Calu3 (cell line): ENCODE results near the gene KLC1. TPM values are rescaled to one million over a fixed set of nuclear protein-coding genes. Genes with fewer than 3 reads are reported as not detected.

ENCODE experiments used
- BruUV-seq: library from RNA; stranded (reverse); fragments of 400-500 nt; replicated peaks from 2 replicates; lab custom pipeline; 2021; lab: Mats Ljungman, UMichigan
- CTCF ChIA-PET: fragments of 300-600 bp; sonication (Branson Sonifier 250); formaldehyde crosslinking; loops from one replicate; lab custom pipeline; 2022; ENCODE audit warnings: antibody characterized with exemption; lab: Charles Lee
- DNase-seq: peaks from one replicate; pipeline ENCODE4 v3.0.0; 2022
- H3K27ac Mint-ChIP-seq: one replicate; pipeline ENCODE4 v1.8.0; 2022; ENCODE audit warnings: mixed read lengths; ENCODE audit not compliant: unreplicated experiment
- H3K27me3 Mint-ChIP-seq: one replicate; pipeline ENCODE4 v1.8.0; 2022; ENCODE audit warnings: mixed read lengths; ENCODE audit not compliant: unreplicated experiment
- H3K36me3 Mint-ChIP-seq: one replicate; pipeline ENCODE4 v1.8.0; 2022; ENCODE audit warnings: mild to moderate bottlenecking, moderate library complexity, mixed read lengths; ENCODE audit not compliant: insufficient read depth, unreplicated experiment
- H3K4me1 Mint-ChIP-seq: one replicate; pipeline ENCODE4 v1.8.0; 2022; ENCODE audit warnings: mild to moderate bottlenecking, low read depth, mixed read lengths; ENCODE audit not compliant: unreplicated experiment
- H3K4me3 Mint-ChIP-seq: one replicate; pipeline ENCODE4 v1.8.0; 2022; ENCODE audit warnings: mild to moderate bottlenecking, low read depth, moderate library complexity, mixed read lengths; ENCODE audit not compliant: unreplicated experiment
- H3K9me3 Mint-ChIP-seq: one replicate; pipeline ENCODE4 v1.8.0; 2022; ENCODE audit warnings: low read depth, mixed read lengths; ENCODE audit not compliant: unreplicated experiment
- intact Hi-C: fragments of 100-400 bp; cut with micrococcal nuclease; formaldehyde crosslinking; loops from one replicate; pipeline ENCODE4 v1.10.0; 2022; ENCODE audit not compliant: unreplicated experiment
- total RNA-seq: library from RNA; stranded (reverse); gene quantifications from 2 replicates; pipeline ENCODE4 v1.2.3, GENCODE V29; 2022
- TF ChIP-seq, protein P1 (sequence below): fragments of 200-600 bp; IDR thresholded peaks from one replicate; pipeline ENCODE4 v1.8.0; 2022; ENCODE audit warnings: antibody characterized with exemption; ENCODE audit not compliant: unreplicated experiment

KLC1 gene
- total RNA-seq, 1 experiment from 2014 or later, result 124 TPM

DNA sequence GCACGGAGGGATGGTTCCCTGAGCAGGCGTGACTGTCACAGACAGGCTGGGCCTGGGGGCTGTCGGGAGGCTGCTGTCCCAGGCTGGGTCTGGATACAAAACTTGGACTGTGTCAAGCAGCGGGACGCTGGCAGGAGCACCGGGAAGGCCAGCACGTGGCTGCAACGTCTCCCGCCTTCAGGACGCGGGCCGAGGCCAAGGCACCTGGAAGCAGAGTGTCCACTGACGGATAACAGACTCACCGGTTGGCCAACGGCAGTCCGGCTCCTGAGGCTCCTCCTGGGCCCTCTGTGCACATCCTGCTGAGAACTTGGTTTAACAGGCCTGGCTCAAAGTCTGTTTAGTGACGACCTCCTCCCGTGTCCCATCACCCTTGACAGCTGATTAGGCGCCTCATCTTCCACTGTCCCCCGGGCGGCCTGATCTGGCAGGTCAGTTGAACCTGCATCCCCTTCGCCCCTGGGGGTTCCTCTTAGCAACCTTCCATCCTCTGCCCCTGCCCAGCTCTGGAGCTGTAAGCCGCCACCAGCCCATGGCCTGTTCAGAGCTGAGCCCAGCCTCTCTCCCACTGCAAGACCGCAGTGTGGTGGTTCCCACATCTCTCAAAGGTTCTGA is 83.7 kb downstream of the KLC1 start:
- DNase-seq, result no peak
- Mint-ChIP-seq H3K4me3 (no peak overlapping the region), H3K27ac (peak overlapping the region; percentile 27), H3K9me3 (no peaks in the 10 kb centered on the region), H3K4me1 (peaks cover 19% of the 10 kb centered on the region), H3K36me3 (peaks cover 63% of the 10 kb centered on the region), H3K27me3 (no peaks in the 10 kb centered on the region)
- CTCF ChIA-PET, result interaction anchor here (1.3 kb wide), 1 partner anchor 12 kb away, joined by 4 read pairs; no protein-coding TSS in a partner anchor
- intact Hi-C loops, result no loop called here
- no TSS peak for BruUV-seq
- TF ChIP-seq, protein P1, sequence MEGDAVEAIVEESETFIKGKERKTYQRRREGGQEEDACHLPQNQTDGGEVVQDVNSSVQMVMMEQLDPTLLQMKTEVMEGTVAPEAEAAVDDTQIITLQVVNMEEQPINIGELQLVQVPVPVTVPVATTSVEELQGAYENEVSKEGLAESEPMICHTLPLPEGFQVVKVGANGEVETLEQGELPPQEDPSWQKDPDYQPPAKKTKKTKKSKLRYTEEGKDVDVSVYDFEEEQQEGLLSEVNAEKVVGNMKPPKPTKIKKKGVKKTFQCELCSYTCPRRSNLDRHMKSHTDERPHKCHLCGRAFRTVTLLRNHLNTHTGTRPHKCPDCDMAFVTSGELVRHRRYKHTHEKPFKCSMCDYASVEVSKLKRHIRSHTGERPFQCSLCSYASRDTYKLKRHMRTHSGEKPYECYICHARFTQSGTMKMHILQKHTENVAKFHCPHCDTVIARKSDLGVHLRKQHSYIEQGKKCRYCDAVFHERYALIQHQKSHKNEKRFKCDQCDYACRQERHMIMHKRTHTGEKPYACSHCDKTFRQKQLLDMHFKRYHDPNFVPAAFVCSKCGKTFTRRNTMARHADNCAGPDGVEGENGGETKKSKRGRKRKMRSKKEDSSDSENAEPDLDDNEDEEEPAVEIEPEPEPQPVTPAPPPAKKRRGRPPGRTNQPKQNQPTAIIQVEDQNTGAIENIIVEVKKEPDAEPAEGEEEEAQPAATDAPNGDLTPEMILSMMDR, result no peak

DNA sequence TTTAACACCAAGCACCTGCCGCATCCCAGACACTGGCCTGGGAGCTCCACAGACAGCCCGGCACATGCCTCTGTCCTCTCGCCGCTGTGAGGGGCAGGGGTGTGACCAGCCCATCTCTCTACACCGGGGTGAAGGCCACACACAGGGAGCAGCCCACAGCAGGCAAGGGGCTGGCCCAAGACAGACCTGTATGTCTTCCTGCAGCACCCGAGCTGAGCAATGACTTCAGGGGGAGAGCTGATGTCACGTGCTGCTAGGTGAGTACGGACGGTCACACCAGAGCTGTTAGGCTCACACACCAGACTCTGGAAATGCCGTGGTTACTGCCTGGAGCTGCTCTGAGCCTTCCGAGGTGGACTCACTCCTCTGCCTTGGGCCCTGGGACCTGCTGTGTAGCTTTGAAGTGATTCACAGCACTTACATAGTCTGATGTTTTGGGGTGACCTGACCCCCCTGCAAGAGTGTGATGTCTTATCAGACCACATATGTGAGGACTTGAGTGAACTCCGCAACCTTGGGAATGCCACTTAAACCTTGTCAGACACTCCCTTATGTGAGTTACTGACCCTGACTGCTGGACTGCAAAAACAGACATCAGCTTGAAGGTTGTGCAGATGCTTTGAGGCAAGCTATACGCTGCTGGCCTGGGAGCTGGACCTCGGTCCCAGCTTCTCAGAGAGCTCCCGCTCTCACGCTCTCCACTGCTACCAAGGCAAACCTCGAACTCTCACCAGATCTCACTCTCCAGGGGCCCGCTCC is 84.5 kb downstream of the KLC1 start:
- CTCF ChIA-PET, result interaction anchor here (0.6 to 1.3 kb wide), 2 partner anchors 13 to 316 kb away, joined by 4 read pairs; no protein-coding TSS in a partner anchor
- BruUV-seq, result no TSS peak
- Mint-ChIP-seq H3K27me3 (no peaks in the 10 kb centered on the region), H3K4me3 (no peak overlapping the region), H3K9me3 (no peaks in the 10 kb centered on the region), H3K36me3 (peaks cover 67% of the 10 kb centered on the region), H3K27ac (peak overlapping the region; percentile 27), H3K4me1 (peaks cover 22% of the 10 kb centered on the region)
- TF ChIP-seq, protein P1, result no peak
- DNase-seq, result no peak
- intact Hi-C loops, result no loop called here

DNA sequence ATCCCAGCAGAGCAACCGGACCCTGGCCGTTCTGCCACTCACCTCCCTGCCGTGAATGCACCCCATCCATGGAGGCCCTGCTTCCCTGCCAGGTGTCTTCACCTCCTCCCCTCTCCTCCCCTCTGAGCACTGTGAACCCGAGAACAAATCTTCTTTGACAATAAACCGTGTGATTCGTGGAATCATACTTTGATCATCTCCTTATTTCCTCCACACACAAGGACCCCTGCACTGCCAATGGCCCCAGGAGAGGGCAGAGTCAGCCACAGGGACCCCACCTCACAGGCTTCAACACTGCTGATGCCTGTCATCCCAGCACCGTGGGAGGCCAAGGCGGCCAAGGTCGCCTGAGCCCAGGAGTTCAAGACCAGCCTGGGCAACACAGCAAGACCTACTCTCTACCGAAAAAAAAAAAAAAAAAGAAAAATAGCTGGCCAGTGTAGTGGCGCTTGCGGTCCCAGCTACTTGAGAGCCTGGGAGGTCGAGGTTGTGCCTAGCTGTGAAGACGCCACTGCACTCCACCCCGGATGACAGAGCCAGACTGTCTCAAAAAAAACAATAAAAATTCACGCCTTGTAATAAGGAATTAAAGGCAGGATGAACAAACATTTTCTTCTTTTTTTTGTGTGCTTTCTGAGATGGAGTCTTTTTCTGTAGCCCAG is 85.2 kb downstream of the KLC1 start:
- Mint-ChIP-seq H3K4me1 (peaks cover 22% of the 10 kb centered on the region), H3K27me3 (no peaks in the 10 kb centered on the region), H3K4me3 (peak overlapping the region; percentile 94), H3K36me3 (peaks cover 64% of the 10 kb centered on the region), H3K27ac (no peak overlapping the region), H3K9me3 (no peaks in the 10 kb centered on the region)
- TF ChIP-seq, protein P1, result no peak
- CTCF ChIA-PET, result interaction anchor here (0.6 to 1.3 kb wide), 2 partner anchors 14 to 317 kb away, joined by 4 read pairs; no protein-coding TSS in a partner anchor
- no peak for DNase-seq
- intact Hi-C loops, result no loop called here
- BruUV-seq, result TSS peak; percentile 62
